Measurements from ENCODE around the gene GALNT6.

GRCh38 chr12:51339750-51340149, 51.5 kb downstream of the GALNT6 start:
- TF ChIP-seq CTCF (IDR thresholded peaks at IDR 0.05) (no peak), POLR2A (IDR thresholded peaks at IDR 0.05) (no peak)

Data from heart left ventricle (tissue), 13 donors.